ENCODE results near the gene TUBB4A. TPM values are rescaled to one million over a fixed set of nuclear protein-coding genes. Genes with fewer than 3 reads are reported as not detected.

The TUBB4A gene
- polyA plus RNA-seq, 1 donor from 2014 or later: 17.8 TPM

DNA sequence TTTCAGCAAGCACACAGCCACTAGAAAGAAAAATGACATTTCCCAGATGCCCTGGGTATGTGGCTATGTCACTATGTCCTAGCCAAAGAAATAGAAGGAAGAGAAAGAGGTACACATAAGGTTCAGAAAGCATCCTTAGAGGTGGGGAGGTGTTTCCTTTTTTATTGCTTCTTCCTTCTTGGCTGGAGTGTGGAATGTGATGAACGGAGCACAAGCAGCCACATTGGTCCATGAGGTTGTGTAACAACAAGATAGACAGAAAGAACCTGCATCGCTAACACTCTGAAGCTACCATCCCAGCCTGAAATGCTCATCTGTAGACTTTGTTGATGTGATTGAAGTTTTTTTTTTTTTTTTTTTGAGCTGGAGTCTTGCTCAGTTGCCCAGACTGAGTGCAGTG lies 49.2 kb downstream of the TUBB4A start:
- peaks cover 25% of the 10 kb centered on the region for H3K36me3 ChIP-seq (ENCODE audit: insufficient read depth, low read length)
- TF ChIP-seq, protein P1, sequence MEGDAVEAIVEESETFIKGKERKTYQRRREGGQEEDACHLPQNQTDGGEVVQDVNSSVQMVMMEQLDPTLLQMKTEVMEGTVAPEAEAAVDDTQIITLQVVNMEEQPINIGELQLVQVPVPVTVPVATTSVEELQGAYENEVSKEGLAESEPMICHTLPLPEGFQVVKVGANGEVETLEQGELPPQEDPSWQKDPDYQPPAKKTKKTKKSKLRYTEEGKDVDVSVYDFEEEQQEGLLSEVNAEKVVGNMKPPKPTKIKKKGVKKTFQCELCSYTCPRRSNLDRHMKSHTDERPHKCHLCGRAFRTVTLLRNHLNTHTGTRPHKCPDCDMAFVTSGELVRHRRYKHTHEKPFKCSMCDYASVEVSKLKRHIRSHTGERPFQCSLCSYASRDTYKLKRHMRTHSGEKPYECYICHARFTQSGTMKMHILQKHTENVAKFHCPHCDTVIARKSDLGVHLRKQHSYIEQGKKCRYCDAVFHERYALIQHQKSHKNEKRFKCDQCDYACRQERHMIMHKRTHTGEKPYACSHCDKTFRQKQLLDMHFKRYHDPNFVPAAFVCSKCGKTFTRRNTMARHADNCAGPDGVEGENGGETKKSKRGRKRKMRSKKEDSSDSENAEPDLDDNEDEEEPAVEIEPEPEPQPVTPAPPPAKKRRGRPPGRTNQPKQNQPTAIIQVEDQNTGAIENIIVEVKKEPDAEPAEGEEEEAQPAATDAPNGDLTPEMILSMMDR (IDR thresholded peaks at IDR 0.05; ENCODE audit: poor library complexity, severe bottlenecking): no peak
- no peak for TF ChIP-seq MXI1 (conservative IDR thresholded peaks at IDR 0.05; ENCODE audit: poor library complexity, severe bottlenecking)
- TF ChIP-seq TAF1 (IDR thresholded peaks at IDR 0.05; ENCODE audit: low read depth): no peak
- no peak for TF ChIP-seq RAD21 (conservative IDR thresholded peaks at IDR 0.05)
- TF ChIP-seq EP300 (conservative IDR thresholded peaks at IDR 0.05; ENCODE audit: poor library complexity, severe bottlenecking): no peak
- TF ChIP-seq EZH2 (IDR thresholded peaks at IDR 0.05; ENCODE audit: borderline replicate concordance, insufficient read depth, low read length, poor library complexity, severe bottlenecking): no peak
- no peak for TF ChIP-seq SMC3 (conservative IDR thresholded peaks at IDR 0.05; ENCODE audit: poor library complexity)
- TF ChIP-seq, protein P2, sequence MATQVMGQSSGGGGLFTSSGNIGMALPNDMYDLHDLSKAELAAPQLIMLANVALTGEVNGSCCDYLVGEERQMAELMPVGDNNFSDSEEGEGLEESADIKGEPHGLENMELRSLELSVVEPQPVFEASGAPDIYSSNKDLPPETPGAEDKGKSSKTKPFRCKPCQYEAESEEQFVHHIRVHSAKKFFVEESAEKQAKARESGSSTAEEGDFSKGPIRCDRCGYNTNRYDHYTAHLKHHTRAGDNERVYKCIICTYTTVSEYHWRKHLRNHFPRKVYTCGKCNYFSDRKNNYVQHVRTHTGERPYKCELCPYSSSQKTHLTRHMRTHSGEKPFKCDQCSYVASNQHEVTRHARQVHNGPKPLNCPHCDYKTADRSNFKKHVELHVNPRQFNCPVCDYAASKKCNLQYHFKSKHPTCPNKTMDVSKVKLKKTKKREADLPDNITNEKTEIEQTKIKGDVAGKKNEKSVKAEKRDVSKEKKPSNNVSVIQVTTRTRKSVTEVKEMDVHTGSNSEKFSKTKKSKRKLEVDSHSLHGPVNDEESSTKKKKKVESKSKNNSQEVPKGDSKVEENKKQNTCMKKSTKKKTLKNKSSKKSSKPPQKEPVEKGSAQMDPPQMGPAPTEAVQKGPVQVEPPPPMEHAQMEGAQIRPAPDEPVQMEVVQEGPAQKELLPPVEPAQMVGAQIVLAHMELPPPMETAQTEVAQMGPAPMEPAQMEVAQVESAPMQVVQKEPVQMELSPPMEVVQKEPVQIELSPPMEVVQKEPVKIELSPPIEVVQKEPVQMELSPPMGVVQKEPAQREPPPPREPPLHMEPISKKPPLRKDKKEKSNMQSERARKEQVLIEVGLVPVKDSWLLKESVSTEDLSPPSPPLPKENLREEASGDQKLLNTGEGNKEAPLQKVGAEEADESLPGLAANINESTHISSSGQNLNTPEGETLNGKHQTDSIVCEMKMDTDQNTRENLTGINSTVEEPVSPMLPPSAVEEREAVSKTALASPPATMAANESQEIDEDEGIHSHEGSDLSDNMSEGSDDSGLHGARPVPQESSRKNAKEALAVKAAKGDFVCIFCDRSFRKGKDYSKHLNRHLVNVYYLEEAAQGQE (IDR thresholded peaks at IDR 0.05; ENCODE audit: borderline replicate concordance): no peak
- no peak for TF ChIP-seq POLR2AphosphoS5 (IDR thresholded peaks at IDR 0.05)

DNA sequence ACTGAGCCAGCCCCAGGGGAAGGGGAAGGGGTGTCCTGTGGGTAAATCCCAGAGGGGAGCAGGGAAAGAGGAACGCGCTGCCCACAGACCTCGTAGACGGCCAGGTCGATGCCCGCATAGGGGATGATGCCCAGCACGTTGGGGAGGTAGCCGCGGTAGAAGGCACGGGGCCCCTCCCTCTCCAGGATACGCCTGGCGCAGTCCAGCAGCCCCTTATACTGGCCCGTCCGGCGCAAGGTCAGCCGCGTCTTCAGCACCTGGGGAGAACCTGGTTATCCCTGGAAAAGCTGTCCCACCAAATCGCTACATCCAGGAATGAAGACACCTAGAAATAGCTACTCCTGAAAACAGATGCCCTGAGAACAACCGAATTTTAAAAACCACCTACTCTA lies 49.9 kb downstream of the TUBB4A start:
- Histone ChIP-seq H3K36me3 (ENCODE audit: insufficient read depth, low read length) (peaks cover 25% of the 10 kb centered on the region), H3K79me2 (replicated peaks; ENCODE audit: insufficient read depth, low read length) (no peaks in the 10 kb centered on the region), H2AFZ (ENCODE audit: low read depth, low read length) (no peak overlapping the region), H3K9me3 (ENCODE audit: low read length) (peaks cover 11% of the 10 kb centered on the region), H3K9ac (ENCODE audit: low read length) (no peak overlapping the region), H3K4me3 (ENCODE audit: low read length) (no peak overlapping the region), H3K9me2 (ENCODE audit: insufficient read depth, low read length) (no peaks in the 10 kb centered on the region), H3K27ac (ENCODE audit: low read length) (no peak overlapping the region), H4K20me1 (ENCODE audit: insufficient read depth) (no peaks in the 10 kb centered on the region), H3F3A (ENCODE audit: insufficient read depth, low read length, poor library complexity, severe bottlenecking) (no peaks in the 10 kb centered on the region), H3K4me2 (ENCODE audit: low read length) (no peak overlapping the region), H3K27me3 (ENCODE audit: insufficient read depth, low read depth, low read length) (no peaks in the 10 kb centered on the region)
- TF ChIP-seq EP300 (conservative IDR thresholded peaks at IDR 0.05; ENCODE audit: poor library complexity, severe bottlenecking) (no peak), MXI1 (conservative IDR thresholded peaks at IDR 0.05; ENCODE audit: poor library complexity, severe bottlenecking) (no peak), TAF1 (IDR thresholded peaks at IDR 0.05; ENCODE audit: low read depth) (no peak), EZH2 (IDR thresholded peaks at IDR 0.05; ENCODE audit: borderline replicate concordance, insufficient read depth, low read length, poor library complexity, severe bottlenecking) (no peak), SMC3 (conservative IDR thresholded peaks at IDR 0.05; ENCODE audit: poor library complexity) (no peak), POLR2AphosphoS5 (IDR thresholded peaks at IDR 0.05) (no peak), RAD21 (conservative IDR thresholded peaks at IDR 0.05) (no peak)
- TF ChIP-seq, protein P2 (IDR thresholded peaks at IDR 0.05; ENCODE audit: borderline replicate concordance): no peak
- TF ChIP-seq, protein P1 (IDR thresholded peaks at IDR 0.05; ENCODE audit: poor library complexity, severe bottlenecking): no peak

More for the DNA sequence above, 49.2 kb downstream of the TUBB4A start:
- Histone ChIP-seq H3K4me2 (ENCODE audit: low read length) (no peak overlapping the region), H2AFZ (ENCODE audit: low read depth, low read length) (no peak overlapping the region), H3K27me3 (ENCODE audit: insufficient read depth, low read depth, low read length) (no peaks in the 10 kb centered on the region), H3K9me3 (ENCODE audit: low read length) (peaks cover 11% of the 10 kb centered on the region), H3K27ac (ENCODE audit: low read length) (no peak overlapping the region), H3K9ac (ENCODE audit: low read length) (no peak overlapping the region), H3F3A (ENCODE audit: insufficient read depth, low read length, poor library complexity, severe bottlenecking) (no peaks in the 10 kb centered on the region), H3K9me2 (ENCODE audit: insufficient read depth, low read length) (no peaks in the 10 kb centered on the region), H3K4me3 (ENCODE audit: low read length) (no peak overlapping the region), H3K79me2 (replicated peaks; ENCODE audit: insufficient read depth, low read length) (no peaks in the 10 kb centered on the region), H4K20me1 (ENCODE audit: insufficient read depth) (no peaks in the 10 kb centered on the region)

Data from neural cell (in vitro differentiated cells).